Activated T-cell treated with anti-CD3 and anti-CD28 coated beads for 48 hours (primary cell): ENCODE data around the gene WDFY2.
A peak's percentile ranks its signal among the peaks of the same experiment; 100 is the strongest.

Source experiments
- DNase-seq: peaks from one replicate; pipeline ENCODE4 v3.0.0-alpha.2; 2020; ENCODE audit warnings: low read depth

Gene WDFY2

GRCh38 chr13:51739027-51739764 is 154.9 kb downstream of the WDFY2 start:
- no peak for DNase-seq

- no peak for DNase-seq
These were observed 156.4 kb downstream of the WDFY2 start for GRCh38 chr13:51740698-51741097.

GRCh38 chr13:51742031-51742430 is 157.8 kb downstream of the WDFY2 start:
- DNase-seq: no peak

GRCh38 chr13:51742611-51743010 is 158.3 kb downstream of the WDFY2 start:
- no peak for DNase-seq

GRCh38 chr13:51745243-51745642 is 161.0 kb downstream of the WDFY2 start:
- DNase-seq: no peak

GRCh38 chr13:51746802-51747201 is 162.5 kb downstream of the WDFY2 start:
- no peak for DNase-seq

- DNase-seq: no peak
These were observed 163.5 kb downstream of the WDFY2 start for GRCh38 chr13:51747438-51748434.

- DNase-seq: no peak
These were observed 172.4 kb downstream of the WDFY2 start for GRCh38 chr13:51756651-51757050.

- DNase-seq: no peak
These were observed 174.4 kb downstream of the WDFY2 start for GRCh38 chr13:51758691-51759090.

- DNase-seq: no peak
These were observed 175.0 kb downstream of the WDFY2 start for GRCh38 chr13:51759240-51759639.

GRCh38 chr13:51760592-51760991 is 176.3 kb downstream of the WDFY2 start:
- DNase-seq: no peak

GRCh38 chr13:51761643-51762350 is 177.5 kb downstream of the WDFY2 start:
- DNase-seq: no peak

GRCh38 chr13:51763486-51763885 is 179.2 kb downstream of the WDFY2 start:
- DNase-seq: no peak

GRCh38 chr13:51764184-51765141 is 180.2 kb downstream of the WDFY2 start:
- DNase-seq: peak; percentile 60

- no peak for DNase-seq
These were observed 180.9 kb downstream of the WDFY2 start for GRCh38 chr13:51765142-51765515.

- DNase-seq: no peak
These were observed 182.8 kb downstream of the WDFY2 start for GRCh38 chr13:51767100-51767499.

- no peak for DNase-seq
These were observed 184.2 kb downstream of the WDFY2 start for GRCh38 chr13:51768378-51768921.

GRCh38 chr13:51768976-51769375 is 184.7 kb downstream of the WDFY2 start:
- no peak for DNase-seq

- no peak for DNase-seq
These were observed 185.3 kb downstream of the WDFY2 start for GRCh38 chr13:51769455-51770127.

GRCh38 chr13:51770160-51770559 is 185.9 kb downstream of the WDFY2 start:
- DNase-seq: no peak
